GM12891 (cell line): ENCODE measurements around the gene LRP1B.

Experiments used
- POLR2A ChIP-seq: IDR thresholded peaks from 2 replicates; pipeline ENCODE4 v1.6.1; 2011; ENCODE audit warnings: low read depth, low read length, control low read depth
- POLR2AphosphoS5 ChIP-seq: IDR thresholded peaks from 2 replicates; pipeline ENCODE4 v1.6.1; 2011; ENCODE audit warnings: low read depth, low read length, control low read depth

DNA sequence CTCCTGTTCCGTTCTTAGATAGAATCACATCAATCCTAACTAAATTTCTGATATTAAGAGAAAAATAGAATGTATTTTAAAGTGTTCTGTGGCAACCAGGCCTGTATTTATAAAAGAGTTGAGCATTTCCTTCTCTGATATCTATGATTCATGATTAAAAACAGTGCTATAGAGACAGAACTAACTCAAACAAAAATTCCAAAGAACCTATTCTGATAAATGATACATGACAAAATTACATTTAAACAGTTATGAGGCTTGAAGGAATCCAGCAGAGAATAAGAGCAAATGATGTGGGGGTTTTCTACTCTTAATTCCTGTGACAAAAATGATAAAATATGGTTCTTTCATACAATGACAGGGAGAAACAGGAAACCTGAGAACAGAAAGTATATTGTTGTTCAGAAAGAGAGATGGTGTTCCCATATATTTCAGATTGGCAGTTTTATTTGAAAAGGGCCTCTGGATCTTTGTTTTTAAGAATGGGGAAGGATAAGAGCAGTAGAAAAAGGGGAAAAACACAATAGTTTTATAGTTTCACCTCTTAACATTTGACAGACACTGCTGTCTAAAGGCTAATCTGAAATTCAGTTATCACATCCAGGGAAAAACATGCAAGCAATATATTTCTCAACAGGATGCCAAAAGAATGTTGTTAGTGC is 944.3 kb downstream of the LRP1B start:
- TF ChIP-seq POLR2A (no peak), POLR2AphosphoS5 (no peak)
